ENCODE data around the gene HOXA4.

HOXA4 gene

GRCh38 chr7:27112955-27113949, 17.3 kb downstream of the HOXA4 start:
- no peak for TF ChIP-seq CTCF (IDR thresholded peaks at IDR 0.05; ENCODE audit: low read depth, low read length, missing control alignments)
- in situ Hi-C loops (cut with HindIII; ENCODE audit: low sequenced_read_pairs), result no loop called here
- H3K4me3 ChIP-seq (ENCODE audit: low read depth, low read length), result peak overlapping the region; percentile 76
- no peak for DNase-seq (ENCODE audit: low read depth)

DNA sequence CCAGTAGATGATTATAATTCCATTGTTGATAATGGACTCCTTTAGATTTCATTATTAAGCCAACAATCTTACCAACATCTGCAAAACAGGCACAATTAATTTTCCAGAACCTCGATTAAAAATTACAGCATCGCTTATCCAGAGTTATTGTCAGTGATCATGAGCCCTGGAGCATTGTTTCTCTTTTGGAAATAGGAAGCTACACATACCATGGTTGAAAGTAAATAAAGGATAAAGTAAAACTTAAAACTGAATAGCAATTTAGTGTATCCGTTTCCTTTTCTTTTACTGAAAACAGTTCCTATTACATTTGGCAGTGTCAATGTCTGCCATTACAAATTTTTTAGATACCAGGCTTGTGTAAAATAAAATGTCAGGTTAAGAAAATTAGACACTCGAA, 18.2 kb downstream of the HOXA4 start:
- peak overlapping the region; percentile 76 for H3K4me3 ChIP-seq (ENCODE audit: low read depth, low read length)
- DNase-seq (ENCODE audit: low read depth), result no peak
- TF ChIP-seq CTCF (IDR thresholded peaks at IDR 0.05; ENCODE audit: low read depth, low read length, missing control alignments), result no peak
- in situ Hi-C loops (cut with HindIII; ENCODE audit: low sequenced_read_pairs), result no loop called here

DNA sequence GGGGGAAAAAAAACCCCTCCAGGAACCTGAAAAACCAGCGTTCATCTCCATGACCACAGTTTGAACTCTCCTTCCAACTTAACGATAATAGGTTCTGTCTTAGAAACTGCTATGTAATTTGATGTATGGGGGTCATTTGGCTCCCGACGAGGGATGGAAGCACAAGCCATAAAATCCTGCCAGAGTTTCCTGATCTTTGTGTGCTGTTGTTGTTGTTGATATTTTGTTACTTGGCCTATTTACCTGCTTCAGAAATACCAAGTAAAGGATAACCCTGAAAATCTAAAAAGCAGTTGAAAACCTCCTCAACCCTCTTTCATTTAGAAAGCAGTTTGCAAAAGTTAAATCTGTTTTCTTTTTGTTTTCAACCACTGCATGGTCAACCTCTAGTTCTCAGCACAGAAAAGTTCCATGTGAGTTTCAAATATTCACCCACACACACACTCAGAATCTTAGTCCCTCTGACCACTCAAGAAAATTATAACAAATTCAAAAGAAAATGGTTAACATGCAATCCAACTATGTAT, 18.7 kb downstream of the HOXA4 start:
- in situ Hi-C loops (cut with HindIII; ENCODE audit: low sequenced_read_pairs), result no loop called here
- no peak for TF ChIP-seq CTCF (IDR thresholded peaks at IDR 0.05; ENCODE audit: low read depth, low read length, missing control alignments)
- H3K4me3 ChIP-seq (ENCODE audit: low read depth, low read length), result peak overlapping the region; percentile 76
- no peak for DNase-seq (ENCODE audit: low read depth)

DNA sequence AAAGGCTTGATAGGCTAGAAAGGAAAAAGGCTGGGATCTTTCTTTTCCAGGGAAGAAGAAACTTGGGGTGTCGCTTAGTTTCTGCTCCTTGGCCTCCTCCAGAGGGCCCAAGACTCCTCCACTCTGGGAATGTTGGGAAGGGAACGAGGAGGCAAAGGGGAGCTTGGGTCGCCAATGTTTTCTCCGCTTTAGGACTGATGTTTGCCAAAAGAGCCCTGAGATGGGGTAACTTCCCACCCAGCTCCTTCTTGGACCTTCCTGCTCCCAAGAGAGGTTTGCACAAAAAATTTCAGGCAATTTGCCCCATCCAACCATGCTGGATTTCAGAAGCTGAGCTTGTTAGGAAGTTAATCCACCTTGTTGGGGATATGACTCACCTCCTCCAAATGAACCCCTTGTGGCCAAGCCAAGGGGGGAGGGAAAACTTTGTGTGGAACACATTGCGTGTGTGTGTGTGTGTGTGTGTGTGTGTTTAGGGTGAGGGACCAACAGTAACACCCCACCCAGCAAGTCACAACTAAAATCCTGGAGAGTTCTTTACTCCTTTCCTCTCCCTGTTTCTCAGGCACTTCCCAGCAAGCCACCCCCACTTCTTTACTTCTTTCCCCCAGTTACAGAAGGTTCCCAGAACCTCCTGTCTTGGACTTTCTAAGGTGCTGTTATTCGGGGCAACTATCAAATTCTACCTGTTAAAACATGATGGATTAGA, 19.4 kb downstream of the HOXA4 start:
- peak overlapping the region; percentile 76 for H3K4me3 ChIP-seq (ENCODE audit: low read depth, low read length)
- DNase-seq (ENCODE audit: low read depth), result peak; percentile 79
- in situ Hi-C loops (cut with HindIII; ENCODE audit: low sequenced_read_pairs), result no loop called here
- no peak for TF ChIP-seq CTCF (IDR thresholded peaks at IDR 0.05; ENCODE audit: low read depth, low read length, missing control alignments)

DNA sequence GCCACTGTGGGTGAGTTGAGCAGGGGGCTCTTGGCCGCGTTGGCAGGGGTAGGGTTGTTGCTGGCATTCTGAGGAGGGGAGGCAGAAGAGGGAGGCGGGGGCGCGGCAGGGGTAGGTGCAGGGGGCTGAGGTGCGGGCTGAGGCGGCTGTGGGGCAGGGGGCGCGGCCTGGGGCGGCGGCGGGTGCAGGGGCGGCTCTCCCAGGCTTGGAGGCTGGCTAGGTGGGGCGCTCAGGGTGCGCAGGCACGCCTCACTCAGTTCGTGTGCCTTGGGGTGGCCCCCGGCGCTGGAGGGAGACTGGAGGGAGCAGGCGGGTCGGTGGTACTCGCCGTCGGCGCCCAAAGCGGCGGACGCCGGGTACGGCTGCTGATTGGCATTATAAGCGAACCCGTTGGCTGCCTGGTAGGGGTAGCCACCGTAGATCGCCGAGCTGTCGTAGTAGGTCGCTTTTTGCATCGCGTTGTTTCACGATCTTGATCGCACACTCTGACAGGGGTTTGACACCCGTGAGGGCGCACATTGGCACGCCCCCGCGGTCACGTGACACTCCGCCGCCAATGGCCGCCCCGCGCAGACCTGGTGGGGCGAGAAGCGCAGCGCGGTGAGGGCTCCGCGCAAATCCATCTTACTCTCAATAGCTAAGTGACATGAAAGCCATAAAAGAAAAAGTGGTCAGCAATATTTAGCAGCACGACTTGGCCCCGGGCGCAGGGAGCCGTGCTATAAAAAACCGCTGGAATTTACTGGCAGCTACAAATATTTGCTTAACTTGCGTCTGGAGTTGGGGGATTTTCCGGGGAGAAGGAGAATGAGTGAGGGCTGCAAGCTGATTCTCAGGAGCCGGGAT, 20.1 kb downstream of the HOXA4 start:
- no peak for TF ChIP-seq CTCF (IDR thresholded peaks at IDR 0.05; ENCODE audit: low read depth, low read length, missing control alignments)
- peak; percentile 92 for DNase-seq (ENCODE audit: low read depth)
- in situ Hi-C loops (cut with HindIII; ENCODE audit: low sequenced_read_pairs), result no loop called here
- peak overlapping the region; percentile 76 for H3K4me3 ChIP-seq (ENCODE audit: low read depth, low read length)
